Astrocyte of the spinal cord (primary cell): Measurements from ENCODE around the gene SLC26A6.

Experiments
- DNase-seq: peaks from one replicate; pipeline ENCODE4 v3.0.0; 2011; ENCODE audit warnings: low read depth, low spot score
- H3K4me3 ChIP-seq: 2 replicates; pipeline ENCODE4 v1.5.1; 2011; ENCODE audit warnings: low read depth, mild to moderate bottlenecking, low read length, moderate library complexity
- CTCF ChIP-seq: IDR thresholded peaks from 2 replicates; pipeline ENCODE4 v1.5.1; 2012; ENCODE audit warnings: low read depth, mild to moderate bottlenecking, low read length, inconsistent platforms
- in situ Hi-C: cut with HindIII; loops from 2 replicates; pipeline ENCODE4 v1.10.0; 2017; ENCODE audit warnings: low sequenced_read_pairs

SLC26A6 gene

GRCh38 chr3:48651771-48652170 is 16.5 kb upstream of the SLC26A6 start:
- no peak overlapping the region for H3K4me3 ChIP-seq
- no peak for DNase-seq
- in situ Hi-C loops: no loop called here
- TF ChIP-seq CTCF: no peak

GRCh38 chr3:48650723-48651122 is 15.5 kb upstream of the SLC26A6 start:
- in situ Hi-C loops: no loop called here
- TF ChIP-seq CTCF: no peak
- no peak overlapping the region for H3K4me3 ChIP-seq
- DNase-seq: no peak

GRCh38 chr3:48648188-48648850 is 13.1 kb upstream of the SLC26A6 start:
- DNase-seq: no peak
- in situ Hi-C loops: no loop called here

GRCh38 chr3:48647714-48648113 is 12.5 kb upstream of the SLC26A6 start:
- DNase-seq: no peak
- in situ Hi-C loops: no loop called here
- H3K4me3 ChIP-seq: no peak overlapping the region
- no peak for TF ChIP-seq CTCF

More at GRCh38 chr3:48648188-48648850, 13.1 kb upstream of the SLC26A6 start:
- TF ChIP-seq CTCF: no peak
- H3K4me3 ChIP-seq: no peak overlapping the region

- in situ Hi-C loops: no loop called here
- no peak for TF ChIP-seq CTCF
- DNase-seq: no peak
- no peak overlapping the region for H3K4me3 ChIP-seq
These were observed 9.9 kb upstream of the SLC26A6 start for GRCh38 chr3:48644898-48645760.

GRCh38 chr3:48642605-48643004 is 7.3 kb upstream of the SLC26A6 start:
- no peak overlapping the region for H3K4me3 ChIP-seq
- in situ Hi-C loops: no loop called here
- DNase-seq: no peak
- no peak for TF ChIP-seq CTCF
